ENCODE measurements around the gene CALHM2.

DNA sequence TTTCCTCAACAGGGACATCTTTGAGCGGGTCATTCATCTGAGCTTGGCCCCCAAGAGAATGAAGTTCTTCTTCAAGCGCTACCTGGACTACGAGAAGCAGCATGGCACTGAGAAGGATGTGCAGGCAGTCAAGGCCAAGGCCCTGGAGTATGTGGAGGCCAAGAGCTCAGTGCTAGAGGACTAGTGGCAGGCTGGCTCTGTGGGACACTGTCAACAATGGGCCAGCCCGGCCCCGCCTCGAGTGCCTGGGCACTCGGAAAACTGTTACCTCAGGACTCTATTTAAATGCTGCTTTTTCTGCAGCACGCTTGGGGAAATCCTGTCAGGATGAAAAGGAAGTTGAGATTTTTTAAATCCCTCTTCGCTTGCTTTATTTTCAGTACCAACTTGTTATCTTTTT is 6.8 kb downstream of the CALHM2 start:
- TF ChIP-seq RCOR1 (IDR thresholded peaks at IDR 0.05; ENCODE audit: low read length) (no peak), FOXM1 (IDR thresholded peaks at IDR 0.05; ENCODE audit: low read depth) (no peak), ELF1 (IDR thresholded peaks at IDR 0.05) (no peak), NRF1 (IDR thresholded peaks at IDR 0.05; ENCODE audit: low read depth, low read length) (no peak)
- TF ChIP-seq, protein P1, sequence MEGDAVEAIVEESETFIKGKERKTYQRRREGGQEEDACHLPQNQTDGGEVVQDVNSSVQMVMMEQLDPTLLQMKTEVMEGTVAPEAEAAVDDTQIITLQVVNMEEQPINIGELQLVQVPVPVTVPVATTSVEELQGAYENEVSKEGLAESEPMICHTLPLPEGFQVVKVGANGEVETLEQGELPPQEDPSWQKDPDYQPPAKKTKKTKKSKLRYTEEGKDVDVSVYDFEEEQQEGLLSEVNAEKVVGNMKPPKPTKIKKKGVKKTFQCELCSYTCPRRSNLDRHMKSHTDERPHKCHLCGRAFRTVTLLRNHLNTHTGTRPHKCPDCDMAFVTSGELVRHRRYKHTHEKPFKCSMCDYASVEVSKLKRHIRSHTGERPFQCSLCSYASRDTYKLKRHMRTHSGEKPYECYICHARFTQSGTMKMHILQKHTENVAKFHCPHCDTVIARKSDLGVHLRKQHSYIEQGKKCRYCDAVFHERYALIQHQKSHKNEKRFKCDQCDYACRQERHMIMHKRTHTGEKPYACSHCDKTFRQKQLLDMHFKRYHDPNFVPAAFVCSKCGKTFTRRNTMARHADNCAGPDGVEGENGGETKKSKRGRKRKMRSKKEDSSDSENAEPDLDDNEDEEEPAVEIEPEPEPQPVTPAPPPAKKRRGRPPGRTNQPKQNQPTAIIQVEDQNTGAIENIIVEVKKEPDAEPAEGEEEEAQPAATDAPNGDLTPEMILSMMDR (IDR thresholded peaks at IDR 0.05), result no peak
